Measurements from ENCODE around the gene FCGR2B. TPM values are rescaled to one million over a fixed set of nuclear protein-coding genes. Genes with fewer than 3 reads are reported as not detected.

FCGR2B gene
- total and polyA plus RNA-seq, 2 donors (not counting 3 experiments of a cell fraction or from before 2014, with no cell fraction given) = not detected

DNA sequence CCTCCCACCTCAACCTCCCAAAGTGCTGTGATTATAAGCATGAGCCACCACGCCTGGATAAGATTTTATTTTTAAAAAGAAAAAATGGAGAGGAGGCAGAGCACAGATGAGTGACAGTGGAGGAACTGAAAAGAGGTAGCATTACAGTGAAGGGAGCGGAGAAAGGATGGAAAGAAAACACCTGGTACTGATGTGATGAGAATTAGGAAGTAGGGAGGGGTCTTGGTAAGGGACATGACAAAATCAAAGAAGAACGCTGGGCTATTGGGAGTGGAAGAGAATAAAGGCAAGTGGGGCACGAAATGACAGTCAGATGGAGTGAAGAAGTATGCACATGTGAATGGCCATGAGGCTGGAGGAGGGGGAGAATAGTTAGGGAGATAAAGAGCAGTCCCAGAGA, 46.4 kb downstream of the FCGR2B start:
- CTCF ChIA-PET = no interaction called here
- no TSS peak for BruUV-seq (replicated peaks)
- dilution Hi-C loops (cut with MboI; ENCODE audit: extremely low pct_ligation_motif_present, low sequenced_read_pairs) = no loop called here

More for the DNA sequence above, 46.4 kb downstream of the FCGR2B start:
- TF ChIP-seq, protein P1, sequence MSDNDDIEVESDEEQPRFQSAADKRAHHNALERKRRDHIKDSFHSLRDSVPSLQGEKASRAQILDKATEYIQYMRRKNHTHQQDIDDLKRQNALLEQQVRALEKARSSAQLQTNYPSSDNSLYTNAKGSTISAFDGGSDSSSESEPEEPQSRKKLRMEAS (IDR thresholded peaks at IDR 0.05; ENCODE audit: insufficient read depth, insufficient read length) = no peak
- TF ChIP-seq POLR2A (IDR thresholded peaks at IDR 0.05; ENCODE audit: low read depth, low read length) (no peak), FOS (IDR thresholded peaks at IDR 0.05; ENCODE audit: borderline replicate concordance, insufficient read depth, low read length) (no peak), JUN (IDR thresholded peaks at IDR 0.05; ENCODE audit: borderline replicate concordance, insufficient read depth, insufficient read length, low read depth) (no peak), POLR2AphosphoS5 (IDR thresholded peaks at IDR 0.05; ENCODE audit: insufficient read depth, low read depth, low read length) (no peak), GATA2 (IDR thresholded peaks at IDR 0.05; ENCODE audit: insufficient read depth, insufficient read length, low read depth, low read length) (no peak), MYC (IDR thresholded peaks at IDR 0.05; ENCODE audit: low read depth, low read length) (no peak)
- TF ChIP-seq, protein P2, sequence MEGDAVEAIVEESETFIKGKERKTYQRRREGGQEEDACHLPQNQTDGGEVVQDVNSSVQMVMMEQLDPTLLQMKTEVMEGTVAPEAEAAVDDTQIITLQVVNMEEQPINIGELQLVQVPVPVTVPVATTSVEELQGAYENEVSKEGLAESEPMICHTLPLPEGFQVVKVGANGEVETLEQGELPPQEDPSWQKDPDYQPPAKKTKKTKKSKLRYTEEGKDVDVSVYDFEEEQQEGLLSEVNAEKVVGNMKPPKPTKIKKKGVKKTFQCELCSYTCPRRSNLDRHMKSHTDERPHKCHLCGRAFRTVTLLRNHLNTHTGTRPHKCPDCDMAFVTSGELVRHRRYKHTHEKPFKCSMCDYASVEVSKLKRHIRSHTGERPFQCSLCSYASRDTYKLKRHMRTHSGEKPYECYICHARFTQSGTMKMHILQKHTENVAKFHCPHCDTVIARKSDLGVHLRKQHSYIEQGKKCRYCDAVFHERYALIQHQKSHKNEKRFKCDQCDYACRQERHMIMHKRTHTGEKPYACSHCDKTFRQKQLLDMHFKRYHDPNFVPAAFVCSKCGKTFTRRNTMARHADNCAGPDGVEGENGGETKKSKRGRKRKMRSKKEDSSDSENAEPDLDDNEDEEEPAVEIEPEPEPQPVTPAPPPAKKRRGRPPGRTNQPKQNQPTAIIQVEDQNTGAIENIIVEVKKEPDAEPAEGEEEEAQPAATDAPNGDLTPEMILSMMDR (IDR thresholded peaks at IDR 0.05; ENCODE audit: extremely low read depth in 1 of 2, insufficient read depth in 1 of 2, low read depth in 1 of 2, low read length in 2 of 2) = no peak
- H3K27me3 ChIP-seq (ENCODE audit: control insufficient read depth in 2 of 2, insufficient read depth in 2 of 2, low read length in 2 of 2) = peaks cover 5 to 20% of the 10 kb centered on the region in 2 experiments
- no peak overlapping the region for H3K27ac ChIP-seq (ENCODE audit: insufficient read depth, low read depth, low read length)
- H3K9me1 ChIP-seq (replicated peaks; ENCODE audit: control insufficient read depth, extremely low read depth, insufficient read depth, low read length) = peaks cover 2% of the 10 kb centered on the region
- no peak overlapping the region for H3K4me2 ChIP-seq (ENCODE audit: insufficient read depth, low read length)
- intact Hi-C loops (cut with micrococcal nuclease) = no loop called here
- H3K4me3 ChIP-seq (replicated peaks in 1 of 3; ENCODE audit: insufficient read depth in 1 of 3, low read depth in 1 of 3, low read length in 3 of 3) = no peak overlapping the region
- no peaks in the 10 kb centered on the region for H3K36me3 ChIP-seq (ENCODE audit: control insufficient read depth in 2 of 2, extremely low read depth in 1 of 2, insufficient read depth in 2 of 2, low read length in 2 of 2)
- no peak overlapping the region for H2AFZ ChIP-seq (ENCODE audit: low read depth, low read length)
- no peaks in the 10 kb centered on the region for H3K79me2 ChIP-seq (ENCODE audit: control insufficient read depth, insufficient read depth, low read length)
- H4K20me1 ChIP-seq (replicated peaks; ENCODE audit: control insufficient read depth, extremely low read depth, insufficient read depth, low read length) = no peaks in the 10 kb centered on the region
- H3K4me1 ChIP-seq (ENCODE audit: control insufficient read depth, extremely low read depth, insufficient read depth, low read length) = no peaks in the 10 kb centered on the region
- POLR2A ChIA-PET = no interaction called here
- no peaks in the 10 kb centered on the region for H3K9me3 ChIP-seq (replicated peaks; ENCODE audit: control insufficient read depth, insufficient read depth, low read length)
- no peak for FAIRE-seq
- no peak for DNase-seq (ENCODE audit: low read depth, low spot score)
- no peak overlapping the region for H3K9ac ChIP-seq (replicated peaks; ENCODE audit: extremely low read depth, insufficient read depth, low read length)

Measured in endothelial cell of umbilical vein (primary cell).